Measurements from ENCODE around the gene AARS2. TPM values are rescaled to one million over a fixed set of nuclear protein-coding genes. Genes with fewer than 3 reads are reported as not detected.
"Not testable (repeated sequence)": the region's sequence is repeated elsewhere in the genome, so short reads cannot be mapped to it uniquely, and the experiment has no call there.

The AARS2 gene
- 8.2 and 15.5 TPM in 2 replicates for total RNA-seq

DNA sequence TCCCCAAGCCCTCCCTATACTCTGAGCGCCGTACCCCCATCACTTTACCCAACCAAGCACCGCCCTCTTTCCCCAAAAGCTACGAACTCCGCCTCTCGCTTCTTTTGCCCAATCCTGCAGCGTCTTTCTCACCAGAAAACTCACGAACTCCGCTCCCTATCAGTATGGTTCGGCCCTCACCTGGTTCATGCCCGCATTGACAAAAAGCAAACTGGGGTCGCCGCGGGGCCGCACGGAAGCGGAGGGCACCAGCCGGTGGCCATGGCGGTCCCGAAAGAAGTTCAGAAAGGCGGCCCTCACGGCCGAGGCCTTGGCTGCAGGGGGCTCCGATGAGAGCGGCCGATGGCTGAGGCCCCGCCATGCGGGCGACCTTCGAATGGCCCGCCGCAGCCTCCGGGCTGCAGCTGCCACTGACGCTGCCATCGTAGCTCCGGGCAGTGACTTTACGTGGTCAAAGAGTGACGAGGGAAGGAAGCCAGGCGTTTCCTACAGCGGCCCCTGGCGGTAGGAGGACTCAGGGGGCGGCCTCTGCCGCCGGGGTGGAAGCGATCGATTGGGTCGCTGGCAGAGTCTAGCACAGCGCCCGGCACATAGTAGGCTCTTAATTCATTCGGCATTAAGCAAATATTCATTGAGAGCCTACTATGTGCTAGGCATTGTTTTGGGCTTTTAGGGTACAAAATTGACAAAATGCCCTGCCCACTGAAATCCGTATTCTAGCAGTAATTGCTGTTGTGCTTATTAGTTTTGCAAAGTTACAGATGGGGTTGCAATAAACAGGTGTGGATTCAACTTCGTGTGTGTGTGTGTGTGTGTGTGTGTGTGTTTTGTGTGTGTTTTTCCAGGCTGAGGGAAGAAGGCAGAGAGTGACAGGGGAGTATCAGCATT lies at the start of gene AARS2:
Gene AARS2, minus strand, starts transcription at position 447 of the 888 bp plus-strand sequence. Its CDS starts 24 bp downstream, at position 423.
- DNase-seq (ENCODE audit: low read depth): peak; percentile 66

DNA sequence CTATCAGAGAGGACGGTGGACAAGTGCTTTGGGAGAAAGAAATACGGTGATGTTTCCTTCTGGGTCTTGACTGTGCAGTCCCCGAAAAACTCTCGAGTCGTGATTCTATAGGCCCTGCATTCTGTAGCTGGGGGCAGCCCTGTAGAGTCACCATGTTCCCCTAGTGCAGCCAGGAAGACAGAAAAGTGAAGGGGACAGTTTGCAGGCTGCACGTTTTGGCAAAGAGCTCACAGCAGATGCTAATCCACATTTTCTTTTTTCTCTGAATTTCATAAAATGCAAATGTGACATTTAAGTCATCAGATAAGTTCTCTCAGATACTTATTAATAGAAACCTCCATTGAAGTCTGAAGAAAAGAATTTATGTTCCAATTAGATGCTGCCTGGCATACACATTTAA lies 48.8 kb upstream of the AARS2 start:
- DNase-seq (ENCODE audit: low read depth): no peak

DNA sequence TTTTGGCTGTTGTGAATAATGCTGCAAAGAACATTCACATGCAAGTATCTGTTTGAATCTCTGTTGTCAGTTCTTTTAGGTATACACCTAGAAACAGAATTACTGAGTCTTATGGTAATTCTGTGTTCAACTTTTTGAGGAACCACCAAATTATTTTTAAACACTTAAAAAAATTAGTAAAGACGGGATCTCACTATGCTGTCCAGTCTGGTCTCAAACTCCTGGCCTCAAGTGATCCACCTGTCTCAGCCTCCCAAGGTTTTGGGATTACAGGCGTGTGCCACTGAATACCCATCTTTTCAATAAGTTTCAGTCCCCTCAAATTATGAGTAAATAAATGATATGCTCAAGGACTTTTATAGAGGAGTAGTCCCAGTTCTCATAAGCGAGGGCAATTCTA lies 46.8 kb upstream of the AARS2 start:
- no peak for DNase-seq (ENCODE audit: low read depth)

DNA sequence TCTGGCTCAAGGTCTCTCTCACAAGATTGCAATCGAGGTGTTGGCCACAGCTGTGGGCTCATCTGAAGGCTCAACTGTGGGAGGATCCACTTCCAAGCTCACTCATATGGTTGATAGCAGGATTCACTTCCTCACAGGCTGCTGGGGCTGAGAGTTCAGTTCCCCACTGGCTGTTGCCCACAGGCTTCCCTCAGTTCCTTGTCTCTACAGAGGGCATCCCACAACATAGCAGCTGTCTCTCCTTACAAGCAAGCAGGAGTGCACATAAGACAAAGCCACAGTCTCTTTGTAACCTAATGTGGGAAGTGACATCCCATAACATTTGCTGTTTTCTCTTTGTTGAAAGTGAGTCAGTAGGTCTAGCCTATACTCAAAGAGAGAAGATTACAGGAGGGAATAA lies 43.3 kb upstream of the AARS2 start:
- DNase-seq (ENCODE audit: low read depth): no peak

DNA sequence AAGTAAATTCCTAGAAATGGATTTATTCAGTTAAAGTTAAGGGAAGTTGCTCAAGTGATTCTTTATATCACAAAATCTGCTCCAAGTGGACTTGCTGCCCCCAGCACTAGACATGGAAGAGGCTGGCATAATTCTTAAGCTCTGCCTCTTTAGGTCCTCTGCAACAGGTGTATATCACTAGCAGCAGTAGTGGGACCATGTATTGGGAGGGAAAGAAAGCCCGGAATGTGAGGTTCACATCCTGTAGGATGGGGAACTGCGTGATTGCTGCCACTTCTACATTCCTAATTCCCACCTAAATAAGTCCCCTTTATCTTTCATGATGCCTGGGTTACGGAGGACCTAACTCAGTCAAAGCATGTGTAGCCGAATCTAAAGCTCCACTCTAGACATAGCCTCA lies 42.5 kb upstream of the AARS2 start:
- no peak for DNase-seq (ENCODE audit: low read depth)

DNA sequence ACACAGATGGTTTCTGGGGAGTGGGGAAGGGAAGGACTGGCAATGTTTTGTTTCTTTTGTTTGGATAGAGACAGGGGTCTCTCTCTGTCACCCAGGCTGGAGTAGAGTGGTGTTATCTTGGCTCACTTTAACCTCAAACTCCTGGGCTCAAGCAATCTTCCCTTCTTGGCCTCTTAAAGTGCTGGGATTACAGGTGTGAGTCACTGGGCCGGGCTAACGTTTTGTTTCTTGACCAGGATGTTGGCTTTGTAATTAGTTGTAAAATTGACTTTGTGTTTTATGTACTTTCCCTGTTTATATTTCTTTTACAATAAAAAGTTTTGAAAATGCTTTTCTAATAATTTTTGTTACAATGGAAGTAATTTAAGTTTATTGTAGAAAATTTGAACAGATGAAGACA lies 40.2 kb upstream of the AARS2 start:
- no peak for DNase-seq (ENCODE audit: low read depth)

DNA sequence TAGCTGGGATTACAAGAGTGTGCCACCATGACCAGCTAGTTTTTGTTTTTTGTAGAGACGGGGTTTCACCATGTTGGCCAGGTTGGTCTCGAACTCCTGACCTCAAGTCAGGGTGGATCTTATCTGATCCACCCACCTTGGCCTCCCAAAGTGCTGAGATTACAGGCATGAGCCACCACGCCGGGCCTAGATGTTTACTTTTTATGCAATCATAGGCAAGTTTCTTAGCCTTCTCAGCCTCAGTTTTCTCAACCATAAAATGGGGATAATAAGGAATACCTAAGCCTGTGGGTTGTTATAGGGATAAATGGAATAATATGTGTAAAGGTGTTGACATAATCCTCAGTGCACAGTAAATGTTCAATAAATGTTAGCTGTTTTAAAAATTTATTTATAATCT lies 39.1 kb upstream of the AARS2 start:
- DNase-seq (ENCODE audit: low read depth): no peak

DNA sequence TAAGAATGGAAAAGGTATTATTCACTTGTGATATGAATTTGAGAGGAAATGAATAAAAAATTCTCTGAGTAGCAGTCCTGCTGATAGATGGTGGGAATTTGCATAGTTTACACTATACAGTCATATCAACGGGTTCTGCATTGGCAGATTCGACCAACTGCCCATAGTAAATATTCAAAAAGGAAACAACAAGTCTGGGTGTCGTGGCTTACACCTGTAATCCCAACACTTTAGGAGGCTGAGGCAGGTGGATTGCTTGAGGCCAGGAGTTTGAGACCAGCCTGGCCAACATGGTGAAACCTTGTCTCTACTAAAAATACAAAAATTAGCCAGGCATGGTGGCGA lies 37.5 kb upstream of the AARS2 start:
- not testable (repeated sequence) for DNase-seq (ENCODE audit: low read depth)

DNA sequence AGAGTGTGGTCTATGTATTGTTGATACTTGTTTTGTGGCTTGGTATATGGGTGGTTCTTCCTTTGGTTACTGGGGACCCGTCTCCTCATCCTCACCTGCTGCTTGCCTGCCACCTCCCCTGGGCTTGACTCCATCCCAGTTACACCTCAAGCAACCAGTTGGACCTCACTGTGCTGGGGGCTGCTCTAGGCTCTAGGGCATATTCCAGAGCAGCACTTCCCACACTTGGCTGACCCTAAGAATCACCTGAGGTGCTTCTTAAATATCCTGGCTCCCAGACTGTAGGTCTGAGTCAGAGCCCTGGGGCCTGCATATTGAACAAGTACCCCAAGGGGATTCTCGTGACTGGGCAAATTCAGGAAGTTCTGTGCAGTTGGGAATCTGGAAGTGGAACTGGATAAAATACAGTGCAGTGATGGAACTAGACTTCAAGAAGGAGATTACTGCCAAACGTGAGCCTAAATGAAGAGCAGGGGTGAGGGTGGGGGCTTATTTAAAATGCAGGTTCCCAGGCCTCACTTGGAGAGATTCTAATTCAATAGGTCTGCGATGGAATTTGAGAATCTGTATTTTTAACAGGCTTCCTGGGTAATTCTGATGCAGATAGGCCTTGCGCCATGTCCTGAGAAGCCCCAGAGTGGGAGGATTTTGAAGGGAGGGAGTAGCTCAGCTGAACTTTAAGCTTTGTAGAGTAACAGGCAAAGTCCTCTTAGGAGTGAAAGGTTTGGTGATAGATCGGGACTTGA lies 36.9 kb upstream of the AARS2 start:
- peak; percentile 9 for DNase-seq (ENCODE audit: low read depth)

DNA sequence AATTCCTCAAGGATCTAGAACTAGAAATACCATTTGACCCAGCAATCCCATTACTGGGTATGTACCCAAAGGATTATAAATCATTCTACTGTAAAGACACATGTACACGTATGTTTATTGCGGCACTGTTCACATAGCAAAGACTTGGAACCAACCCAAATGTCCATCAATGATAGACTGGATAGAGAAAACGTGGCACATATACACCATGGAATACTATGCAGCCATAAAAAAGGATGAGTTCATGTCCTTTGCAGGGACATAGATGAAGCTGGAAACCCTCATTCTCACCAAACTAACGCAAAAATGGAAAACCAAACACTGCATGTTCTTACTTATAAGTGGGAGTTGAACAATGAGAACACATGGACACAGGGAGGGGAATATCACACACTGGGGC lies 33.7 kb upstream of the AARS2 start:
- not testable (repeated sequence) for DNase-seq (ENCODE audit: low read depth)

DNA sequence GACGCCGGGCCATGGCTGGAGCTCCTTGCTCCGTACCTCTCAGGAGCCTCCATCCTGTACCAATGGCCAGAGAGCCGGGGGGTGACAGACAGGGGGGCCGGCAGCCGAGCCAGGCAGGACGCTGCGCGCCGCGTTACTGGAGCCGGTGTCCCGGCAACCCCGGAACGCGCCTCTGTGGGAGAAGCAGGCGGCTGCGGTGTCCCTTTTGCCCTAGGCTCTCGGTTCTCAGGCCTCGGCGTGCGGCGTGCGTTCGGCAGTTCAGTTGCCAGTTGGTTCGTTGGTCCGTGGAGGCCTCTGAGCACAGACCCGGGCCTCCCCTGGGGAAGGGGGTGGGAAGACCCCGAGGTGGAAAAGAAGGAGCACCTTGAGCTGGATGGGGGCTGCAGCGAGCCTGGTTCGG lies 29.3 kb upstream of the AARS2 start, which contains the start of gene SPATS1:
Gene SPATS1, plus strand, starts transcription at position 162 of the 400 bp plus-strand sequence. CDS start 446 bp downstream, outside the sequence.
- no peak for DNase-seq (ENCODE audit: low read depth)

DNA sequence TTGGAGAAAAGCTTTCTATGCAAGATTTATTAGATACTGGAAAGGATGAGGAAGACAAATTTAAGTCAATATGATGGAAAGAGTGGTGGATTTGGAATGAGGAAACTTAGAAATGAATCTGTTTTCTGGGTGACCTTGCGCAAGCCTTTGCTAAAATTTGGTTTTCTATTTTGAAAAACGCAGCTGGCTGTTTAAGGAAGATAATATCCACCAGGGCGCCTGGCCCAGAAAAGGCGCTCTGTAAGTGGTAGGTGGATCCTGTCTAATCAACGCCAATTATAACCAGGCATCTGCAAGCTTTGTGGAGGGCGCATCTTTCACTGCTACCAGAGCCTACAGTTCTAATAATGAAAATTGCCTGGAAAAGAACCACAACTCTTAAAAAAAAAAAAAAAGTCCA lies 28.9 kb upstream of the AARS2 start:
- no peak for DNase-seq (ENCODE audit: low read depth)

DNA sequence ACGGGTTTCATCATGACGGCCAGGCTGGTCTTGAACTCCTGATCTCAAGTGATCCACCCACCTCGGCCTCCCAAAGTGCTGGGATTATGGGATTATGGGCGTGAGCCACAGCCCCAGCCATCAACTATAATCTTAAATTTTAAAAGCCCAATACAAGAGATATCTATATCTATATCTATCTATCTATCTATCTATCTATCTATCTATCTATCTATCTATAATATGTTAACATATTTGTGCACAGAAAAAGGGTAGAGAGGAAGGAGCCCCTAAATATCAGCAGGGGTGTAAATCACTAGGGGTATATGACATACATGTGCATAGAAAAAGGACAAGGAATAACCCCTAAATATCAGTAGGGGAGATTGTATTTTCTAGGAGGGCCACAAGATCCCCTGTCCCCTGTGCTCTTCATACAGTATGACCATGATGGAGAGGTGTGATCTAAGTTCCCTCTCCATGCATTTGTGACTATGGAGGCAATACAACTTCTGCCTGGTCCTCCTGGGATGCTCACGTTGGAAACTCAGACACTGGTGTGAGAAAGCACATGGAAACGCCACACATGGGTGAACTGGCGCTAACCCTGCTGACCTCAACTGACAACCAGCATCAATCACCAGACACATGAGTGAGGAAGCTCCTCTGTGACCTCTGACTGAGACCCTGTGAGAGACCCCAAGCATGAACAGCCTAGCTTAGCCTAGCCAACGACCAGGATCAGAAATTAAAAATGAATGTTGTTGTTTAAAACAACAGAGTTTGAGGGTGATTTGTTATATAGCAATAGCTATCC lies 28.1 kb upstream of the AARS2 start:
- DNase-seq (ENCODE audit: low read depth): peak; percentile 13

DNA sequence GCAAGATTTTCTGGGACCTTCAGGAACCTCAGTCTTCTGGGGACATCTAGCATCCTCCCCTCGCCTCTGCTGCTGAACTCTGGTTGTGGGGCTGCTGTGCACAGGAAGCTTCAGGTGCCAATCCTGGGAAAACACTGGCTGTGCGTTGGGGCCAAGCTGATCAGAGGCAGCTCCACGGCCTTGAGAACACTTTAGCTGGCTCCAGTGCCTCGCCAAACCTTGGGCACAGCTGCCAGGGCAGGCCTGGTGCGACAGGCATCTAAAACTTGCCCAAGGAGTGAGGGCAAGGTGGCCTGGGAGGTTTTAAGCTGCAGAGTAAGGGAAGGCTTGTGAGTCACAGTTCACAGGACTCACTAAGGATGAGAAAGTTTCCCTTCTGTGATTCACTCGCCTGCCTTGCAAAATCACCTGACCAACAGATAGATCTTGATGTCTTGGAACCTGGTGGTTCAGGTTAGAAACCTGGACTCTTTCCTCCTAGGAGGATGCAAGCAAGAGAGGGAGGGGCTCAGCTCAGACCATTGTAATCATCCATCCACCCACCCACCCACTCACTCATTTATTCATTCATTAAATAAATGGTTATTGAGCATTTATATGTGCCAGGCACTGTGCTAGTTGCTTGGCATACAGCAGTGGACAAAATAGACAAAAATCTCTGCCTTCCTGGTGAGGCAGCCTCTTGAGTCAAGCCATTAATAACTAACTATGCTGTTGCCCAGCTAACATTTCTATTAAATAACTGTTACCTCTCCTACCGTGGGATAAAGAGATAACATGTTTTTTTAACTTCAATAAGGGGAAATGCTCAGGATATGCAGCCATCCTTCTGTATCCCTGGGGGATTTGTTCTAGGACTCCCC lies 26.8 kb upstream of the AARS2 start:
- DNase-seq (ENCODE audit: low read depth): peak; percentile 93

DNA sequence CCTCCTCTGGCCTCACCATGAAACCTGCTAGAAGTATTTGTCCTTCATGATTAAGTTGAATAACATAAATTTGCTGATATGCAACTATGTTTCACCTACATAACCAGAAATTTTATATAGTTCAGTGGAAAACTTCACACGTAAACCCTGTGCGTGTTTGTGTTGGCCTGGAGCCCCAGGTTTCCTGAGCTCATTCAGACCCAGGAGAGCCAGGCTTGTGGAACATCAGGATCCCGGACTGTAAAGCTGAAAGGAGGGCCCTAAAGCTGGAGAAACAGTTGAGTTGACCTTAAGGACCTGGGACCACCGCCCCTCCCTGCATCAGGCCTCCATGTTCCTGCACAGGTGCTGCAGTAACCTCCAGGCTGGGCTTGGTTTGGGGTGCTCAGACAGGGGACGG lies 26.2 kb upstream of the AARS2 start:
- DNase-seq (ENCODE audit: low read depth): no peak

DNA sequence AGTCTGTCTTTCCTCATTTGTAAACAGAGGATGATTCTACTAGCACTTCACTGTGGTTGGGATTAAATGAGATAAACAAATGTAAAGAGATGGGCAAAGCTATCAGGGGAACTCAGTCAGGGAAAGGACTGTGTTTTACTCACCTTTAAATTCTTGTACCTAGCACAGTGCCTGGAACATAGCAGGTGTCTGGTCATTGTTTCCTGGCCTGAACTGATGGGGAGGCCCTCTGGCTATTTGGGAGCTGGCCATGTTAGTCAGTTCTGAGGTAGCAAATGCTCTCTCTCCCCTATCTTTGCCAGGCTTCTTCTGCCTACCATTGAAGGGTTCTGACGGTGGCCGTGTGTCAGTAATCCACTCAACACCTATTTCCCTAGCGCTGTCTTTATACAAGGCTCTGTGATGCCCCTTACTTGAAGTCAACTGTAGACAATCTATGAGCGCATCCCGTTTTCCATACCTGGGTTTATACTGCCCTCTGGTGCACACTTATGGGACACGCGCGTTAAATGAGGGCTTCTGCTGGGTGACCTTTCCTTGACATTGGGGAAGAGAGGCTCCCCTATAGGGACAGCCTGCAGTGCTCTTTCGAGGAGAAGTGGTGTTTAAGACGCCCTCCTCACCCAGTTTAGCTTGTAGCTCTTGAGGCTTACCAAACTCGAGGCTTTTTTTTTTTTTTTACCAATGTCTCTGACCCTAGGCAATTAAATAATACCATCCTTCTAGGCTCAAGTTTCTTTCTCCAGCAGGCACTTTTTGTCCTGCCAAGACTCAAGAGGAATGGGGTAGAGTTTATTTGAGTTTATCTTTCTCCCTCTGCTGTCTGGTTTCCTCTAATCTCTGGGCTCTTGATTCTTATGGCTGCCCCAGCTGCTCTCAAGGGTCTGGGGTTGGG lies 25.3 kb upstream of the AARS2 start:
- peak; percentile 46 for DNase-seq (ENCODE audit: low read depth)

DNA sequence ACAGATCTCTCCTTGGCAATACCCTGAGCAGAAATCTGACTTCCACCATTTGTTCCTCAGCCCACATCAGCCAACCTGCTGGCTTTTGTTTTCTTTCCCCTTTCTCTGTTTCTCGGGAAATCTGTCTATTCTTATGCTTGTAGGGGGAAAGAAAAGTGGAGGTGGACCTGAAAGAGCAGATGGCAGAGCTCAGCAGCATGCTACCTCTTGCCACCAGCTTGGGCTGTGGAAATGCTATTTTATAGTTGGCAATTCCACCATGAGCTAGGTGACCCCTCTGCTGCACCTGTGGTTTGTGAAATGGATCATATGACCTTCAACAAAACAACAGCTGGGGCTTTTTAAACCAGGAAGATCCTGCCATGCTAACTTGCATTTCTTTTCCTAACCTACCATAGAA lies 22.5 kb upstream of the AARS2 start:
- DNase-seq (ENCODE audit: low read depth): no peak

DNA sequence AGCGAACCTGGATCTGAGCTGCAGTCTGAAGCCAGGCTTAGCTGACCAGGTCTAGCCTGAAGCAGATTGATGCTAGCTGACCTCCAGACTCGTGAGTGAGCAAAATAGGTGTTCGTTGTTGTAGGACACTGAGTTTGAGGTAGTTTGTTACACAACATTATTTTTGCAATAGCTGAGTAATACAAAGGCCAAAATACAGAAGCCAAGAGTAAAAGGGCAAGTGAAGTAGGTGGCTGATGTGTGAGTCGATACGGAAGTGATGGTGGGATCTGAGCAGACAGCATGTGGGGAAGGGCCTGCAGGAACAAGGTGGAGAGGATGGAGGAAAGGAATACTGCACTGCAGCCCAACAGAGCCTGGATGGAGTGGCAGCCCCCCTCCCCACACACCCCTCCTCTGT lies 20.8 kb upstream of the AARS2 start:
- no peak for DNase-seq (ENCODE audit: low read depth)

DNA sequence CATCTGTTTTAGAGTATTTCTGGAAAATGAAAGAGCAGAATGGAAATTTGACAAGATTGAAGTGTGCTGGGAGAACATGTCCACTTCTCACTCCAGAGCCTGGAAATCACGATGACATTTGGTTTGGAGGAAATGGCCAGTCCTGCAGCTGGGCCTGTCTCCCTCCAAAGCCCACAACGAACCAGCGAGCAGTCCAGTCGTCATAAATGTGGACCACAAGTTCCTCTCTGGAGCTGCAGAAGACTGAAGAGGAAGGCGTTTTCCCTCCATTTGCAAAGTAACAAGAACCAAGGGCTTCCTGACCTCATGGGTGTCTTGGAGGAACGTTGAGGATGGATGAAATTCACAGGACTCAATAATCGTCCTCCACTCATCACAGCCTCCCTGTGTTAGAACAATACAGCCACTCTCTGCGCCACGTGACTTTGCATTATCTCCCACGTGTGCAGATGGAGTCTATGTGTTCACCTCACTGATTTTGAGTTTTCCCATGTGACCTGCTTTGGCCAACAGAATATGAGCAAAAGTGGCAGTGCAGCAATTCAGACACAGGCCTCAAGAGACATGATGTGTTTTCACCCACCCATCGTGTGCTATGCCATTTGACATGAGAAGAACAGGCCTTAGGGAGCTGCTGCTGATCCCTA lies 20.2 kb upstream of the AARS2 start:
- no peak for DNase-seq (ENCODE audit: low read depth)

DNA sequence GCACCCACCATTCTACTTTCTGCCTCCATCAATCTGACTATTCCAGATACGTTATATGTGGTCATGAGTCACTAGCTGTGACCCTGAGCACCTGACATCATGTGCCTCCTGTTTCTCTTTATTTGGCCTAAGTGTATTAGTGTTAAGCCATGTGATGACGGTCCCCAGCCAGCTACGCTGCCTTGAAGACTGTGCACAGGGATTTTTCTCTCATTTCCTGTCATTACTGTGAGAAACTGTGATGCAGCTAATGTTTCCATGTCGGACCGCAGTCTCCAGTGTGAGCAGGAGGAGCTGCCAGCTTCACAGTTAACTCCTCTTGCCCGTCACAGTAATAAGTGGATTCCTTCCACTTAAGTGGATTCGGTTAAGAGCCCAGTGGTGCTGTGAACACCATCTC lies 19.4 kb upstream of the AARS2 start:
- DNase-seq (ENCODE audit: low read depth): no peak

Measured in renal cortical epithelial cell (primary cell).